ENCODE measurements around the gene UBE2L5. TPM values are rescaled to one million over a fixed set of nuclear protein-coding genes. Genes with fewer than 3 reads are reported as not detected.

Gene UBE2L5
- total RNA-seq, 1 donor from 2014 or later: not detected

DNA sequence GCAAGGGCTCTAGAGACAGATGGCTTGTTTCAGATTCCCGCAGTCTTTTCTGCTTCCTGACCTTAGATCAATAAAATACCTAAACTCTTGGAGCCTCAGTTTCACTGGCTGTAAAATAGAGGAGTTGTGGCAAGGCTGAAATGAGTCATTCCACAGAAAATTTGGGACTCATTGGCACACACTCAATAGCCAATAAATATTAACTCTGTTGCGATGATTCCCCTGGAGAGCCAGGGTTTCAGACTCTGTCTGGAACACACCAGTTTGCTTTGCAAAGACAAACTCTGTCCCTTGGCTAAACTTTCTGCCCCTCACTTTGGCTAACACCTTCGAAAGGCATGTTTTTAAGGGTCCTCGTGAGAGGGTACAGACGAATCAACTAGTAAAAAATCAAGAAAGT is 18.1 kb upstream of the UBE2L5 start:
- ATAC-seq: peak; percentile 48
- peak; percentile 64 for DNase-seq (ENCODE audit: low spot score)

- ATAC-seq: no peak
Observed at GRCh38 chr13:30406779-30407416, 15.4 kb upstream of the UBE2L5 start.

GRCh38 chr13:30408319-30409101 is 13.8 kb upstream of the UBE2L5 start:
- ATAC-seq: peak; percentile 90
- peak; percentile 98 for DNase-seq (ENCODE audit: low spot score)

More at GRCh38 chr13:30406779-30407416, 15.4 kb upstream of the UBE2L5 start:
- DNase-seq (ENCODE audit: low spot score): no peak

GRCh38 chr13:30409886-30410704 is 12.2 kb upstream of the UBE2L5 start:
- DNase-seq (ENCODE audit: low spot score) (no peak), ATAC-seq (no peak)

DNA sequence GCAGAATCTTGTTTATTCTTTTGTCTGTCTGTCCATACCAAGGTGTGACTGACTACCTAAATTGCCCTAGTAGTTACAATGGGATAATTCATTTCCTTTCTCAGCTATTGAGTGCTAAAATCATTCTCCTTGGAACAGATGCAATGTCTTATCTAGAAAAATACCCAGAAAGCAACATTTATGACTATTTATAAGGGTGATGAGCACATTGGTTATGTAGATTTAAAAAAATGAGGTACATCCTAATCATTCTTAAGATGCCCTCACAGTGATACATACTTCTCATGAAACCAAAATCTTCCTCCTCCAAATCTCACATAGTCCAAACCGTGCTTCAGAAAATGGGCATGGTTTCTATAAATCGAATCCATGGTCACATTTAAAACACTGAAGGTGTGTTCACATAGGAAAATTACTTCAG is 11.6 kb upstream of the UBE2L5 start:
- DNase-seq (ENCODE audit: low spot score) (no peak), ATAC-seq (no peak)

GRCh38 chr13:30412346-30412745 is 9.9 kb upstream of the UBE2L5 start:
- no peak for ATAC-seq
- no peak for DNase-seq (ENCODE audit: low spot score)

DNA sequence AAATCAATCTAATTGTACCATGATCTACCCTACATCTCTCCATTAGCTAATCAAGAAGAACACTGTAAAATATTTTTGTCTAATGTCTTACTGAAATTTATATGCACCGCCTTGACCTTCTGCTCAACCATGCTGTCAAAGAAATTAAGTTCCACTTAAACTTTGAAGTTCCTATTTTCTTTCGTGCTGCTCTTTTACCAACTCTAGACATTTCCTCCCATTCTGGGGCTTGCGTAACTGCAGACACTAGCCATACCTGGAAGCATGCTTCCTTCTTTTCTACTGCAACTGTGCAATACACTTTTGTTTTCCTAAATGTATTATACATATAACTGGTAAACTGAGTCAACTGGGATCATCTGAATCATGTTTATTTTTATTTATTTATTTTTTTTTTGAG is 8.5 kb upstream of the UBE2L5 start:
- DNase-seq (ENCODE audit: low spot score) (no peak), ATAC-seq (no peak)

GRCh38 chr13:30415430-30416030 is 6.8 kb upstream of the UBE2L5 start:
- no peak for DNase-seq (ENCODE audit: low spot score)
- ATAC-seq: no peak

GRCh38 chr13:30416471-30416870 is 5.8 kb upstream of the UBE2L5 start:
- no peak for DNase-seq (ENCODE audit: low spot score)
- ATAC-seq: no peak

- DNase-seq (ENCODE audit: low spot score) (no peak), ATAC-seq (no peak)
Observed at GRCh38 chr13:30418075-30418716, 4.1 kb upstream of the UBE2L5 start.

- DNase-seq (ENCODE audit: low spot score): no peak
- ATAC-seq: no peak
Observed at GRCh38 chr13:30418717-30419459, 3.4 kb upstream of the UBE2L5 start.

GRCh38 chr13:30421093-30422053 is 920 bp upstream of the UBE2L5 start:
- ATAC-seq: peak; percentile 83

DNA sequence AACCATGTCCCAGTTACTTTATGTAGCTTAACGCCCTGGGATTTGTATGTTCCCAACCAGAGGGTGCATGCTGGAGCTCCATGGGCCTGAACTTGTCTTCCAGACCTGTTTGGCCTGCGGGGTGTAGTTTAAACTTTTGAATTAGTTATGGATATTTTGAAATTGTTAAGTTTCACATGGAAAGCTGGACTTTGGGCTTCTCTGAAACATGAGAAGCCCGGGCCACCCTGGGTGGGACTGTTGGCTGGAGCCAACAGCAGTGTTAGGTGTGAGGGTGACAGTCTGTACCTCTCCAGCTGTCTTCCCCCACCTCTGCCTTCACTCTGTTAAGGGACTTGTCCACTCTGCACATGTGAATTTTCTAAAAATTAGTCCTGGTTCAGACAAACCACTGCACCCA is 1.6 kb downstream of the UBE2L5 start:
- DNase-seq (ENCODE audit: low spot score) (no peak), ATAC-seq (no peak)

More at GRCh38 chr13:30421093-30422053, 920 bp upstream of the UBE2L5 start:
- peak; percentile 87 for DNase-seq (ENCODE audit: low spot score)

DNA sequence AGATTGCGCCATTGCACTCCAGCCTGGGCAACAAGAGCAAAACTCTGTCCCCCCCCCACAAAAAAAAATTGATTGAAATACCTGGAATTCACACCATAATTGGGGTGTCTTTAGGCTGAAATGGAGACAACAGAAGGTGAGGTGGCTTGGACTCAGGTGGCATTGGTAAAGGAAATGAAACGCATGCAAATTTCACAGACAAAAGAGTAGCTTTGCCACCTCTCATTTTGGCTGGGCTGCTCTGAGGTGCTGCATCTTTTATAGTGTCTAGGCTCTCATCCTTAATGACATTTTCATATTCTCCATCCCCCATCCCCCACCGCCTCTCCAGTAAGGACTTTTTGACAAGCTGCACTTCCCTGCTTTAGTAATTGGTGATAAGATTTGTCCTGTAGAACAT is 6.9 kb downstream of the UBE2L5 start:
- ATAC-seq (no peak), DNase-seq (ENCODE audit: low spot score) (no peak)

DNA sequence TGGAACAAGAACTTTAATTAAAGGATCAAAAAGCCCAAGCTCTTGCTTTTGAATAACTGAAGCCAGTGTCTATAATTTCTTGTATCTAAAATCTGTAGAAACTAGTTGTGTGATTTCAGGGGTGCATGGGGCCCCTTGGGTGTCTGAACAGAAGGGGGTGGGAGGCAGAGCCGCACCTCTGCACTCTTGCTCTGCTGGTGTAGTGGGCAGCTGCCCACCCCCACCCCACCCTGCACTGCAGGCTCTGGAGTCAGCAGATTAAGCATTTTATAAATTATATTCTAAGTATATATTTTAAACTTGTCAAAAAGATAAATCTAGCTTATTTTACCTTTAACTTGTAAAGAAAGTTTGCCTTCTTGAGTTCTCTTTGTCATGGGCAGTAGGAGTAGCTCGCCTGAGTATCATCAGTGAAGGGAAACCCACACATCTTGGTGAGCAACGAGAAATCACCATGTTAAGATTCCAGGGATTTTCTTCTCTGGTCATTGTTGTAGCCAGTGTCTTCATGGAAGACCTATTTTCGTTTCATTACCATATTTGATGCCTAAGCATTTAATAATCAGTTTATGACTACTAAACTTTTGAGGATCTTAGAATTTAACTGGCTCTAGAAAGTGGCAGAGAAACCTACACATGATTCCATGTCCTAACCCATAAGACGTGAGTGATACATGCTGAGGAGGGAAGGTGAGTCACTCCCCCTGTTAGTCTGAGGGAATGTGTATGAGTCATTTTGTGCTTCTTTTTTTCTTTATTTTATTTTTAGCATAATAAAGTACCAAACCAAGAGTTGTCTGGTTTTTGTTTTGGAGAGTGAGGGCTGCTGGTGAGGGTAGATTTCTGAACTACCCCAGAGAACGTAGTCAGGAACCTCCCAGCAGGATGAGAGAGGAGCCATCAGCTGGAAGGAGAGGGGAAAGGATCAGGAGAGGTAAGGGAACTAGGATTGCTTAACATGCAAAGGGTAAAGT is 7.7 kb downstream of the UBE2L5 start:
- DNase-seq (ENCODE audit: low spot score): no peak
- no peak for ATAC-seq

- DNase-seq (ENCODE audit: low spot score) (no peak), ATAC-seq (no peak)
Observed at GRCh38 chr13:30431269-30431940, 9.1 kb downstream of the UBE2L5 start.

DNA sequence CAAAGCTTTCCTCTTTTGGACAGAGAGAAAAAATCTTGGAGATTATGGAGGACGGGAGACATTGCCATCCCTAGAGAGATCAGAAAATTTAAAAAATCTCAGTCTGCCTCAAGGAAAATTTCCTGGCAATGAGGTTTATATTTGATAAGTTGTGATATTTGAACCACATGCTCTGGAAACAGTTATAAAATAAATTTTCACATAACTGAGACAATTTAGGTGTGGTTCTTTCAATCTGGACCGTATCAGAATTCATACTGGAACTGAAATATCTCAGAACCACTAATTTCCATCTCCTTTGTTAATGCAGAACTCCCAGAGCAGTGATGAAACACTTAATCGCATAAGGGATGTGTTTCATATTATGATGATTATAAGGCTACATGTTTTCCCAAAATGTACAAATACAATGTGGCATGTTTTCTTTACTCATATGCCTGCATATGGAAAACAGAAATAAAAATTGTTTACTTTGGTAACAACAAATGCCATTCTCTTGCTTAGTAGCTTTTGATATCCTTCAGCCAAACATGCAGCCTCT is 13.7 kb downstream of the UBE2L5 start:
- ATAC-seq (no peak), DNase-seq (ENCODE audit: low spot score) (no peak)

Measured in left lobe of liver (tissue), 2 donors.